Activated CD4-positive, alpha-beta T cell treated with anti-CD3 and anti-CD28 coated beads for 36 hours (primary cell): ENCODE data around the gene GRAP2. TPM values are rescaled to one million over a fixed set of nuclear protein-coding genes. Genes with fewer than 3 reads are reported as not detected.
"Not testable (repeated sequence)": the region's sequence is repeated elsewhere in the genome, so short reads cannot be mapped to it uniquely, and the experiment has no call there.

Source experiments
- ATAC-seq: fragments of 200-7000 bp; cut with Tn5 transposase; one replicate; pipeline ENCODE4 v1.10.0; 2021; ENCODE audit warnings: mild to moderate bottlenecking, moderate library complexity
- CTCF ChIA-PET: fragments of 350-600 bp; sonication (Branson Sonifier 250); formaldehyde crosslinking; loops from one replicate; lab custom pipeline; 2021; ENCODE audit warnings: antibody characterized with exemption; lab: Charles Lee
- POLR2A ChIA-PET: fragments of 350-600 bp; sonication (Branson Sonifier 250); formaldehyde crosslinking; loops from one replicate; lab custom pipeline; 2021; ENCODE audit warnings: antibody characterized with exemption, inconsistent platforms; lab: Charles Lee
- DNase-seq: peaks from one replicate; pipeline ENCODE4 v3.0.0-alpha.2; 2020
- H3K27ac Mint-ChIP-seq: one replicate; pipeline ENCODE4 v1.8.0; 2021; ENCODE audit warnings: mixed read lengths
- H3K27me3 Mint-ChIP-seq: one replicate; pipeline ENCODE4 v1.8.0; 2021; ENCODE audit warnings: mixed read lengths
- H3K36me3 Mint-ChIP-seq: one replicate; pipeline ENCODE4 v1.8.0; 2021; ENCODE audit warnings: low read depth, mixed read lengths
- H3K4me1 Mint-ChIP-seq: one replicate; pipeline ENCODE4 v1.8.0; 2021; ENCODE audit warnings: mixed read lengths
- H3K4me3 Mint-ChIP-seq: one replicate; pipeline ENCODE4 v1.8.0; 2021; ENCODE audit warnings: mild to moderate bottlenecking, moderate library complexity, mixed read lengths
- H3K9me3 Mint-ChIP-seq: one replicate; pipeline ENCODE4 v1.8.0; 2021; ENCODE audit warnings: low read depth, mixed read lengths
- intact Hi-C, 2 experiments: fragments of 100-400 bp; cut with DNase I in 1 of 2; cut with micrococcal nuclease in 1 of 2; formaldehyde crosslinking; loops; one replicate each; pipeline versions ENCODE4 v1.14.2 to v1.15.1; 2022 to 2024; cut with DNase I, micrococcal nuclease
- total RNA-seq, 2 experiments: library from RNA; stranded (reverse); gene quantifications; one replicate each; pipeline ENCODE4 v1.2.3, GENCODE V29; 2021

GRAP2 gene
- 10 to 100 TPM; 40.6 to 45.5 TPM for total RNA-seq

GRCh38 chr22:39900306-39901227, at the start of gene GRAP2:
Gene GRAP2, plus strand, starts transcription at chr22:39901084. Its CDS starts 46,023 bp downstream, at chr22:39947107.
- H3K4me3 Mint-ChIP-seq: peak within 1 kb of the TSS; percentile 86
- ATAC-seq: peak; percentile 89
- intact Hi-C loops: loop anchor here in 1 of 2 experiments (2.0 to 10.0 kb wide), 4 partner anchors 26 to 366 kb away; partner anchors contain the start of genes RPS19BP1 and TMA7B

GRCh38 chr22:39851606-39852315, 49.1 kb upstream of the GRAP2 start:
- Mint-ChIP-seq H3K36me3 (no peaks in the 10 kb centered on the region), H3K9me3 (no peaks in the 10 kb centered on the region), H3K27me3 (no peaks in the 10 kb centered on the region), H3K4me1 (no peaks in the 10 kb centered on the region), H3K4me3 (no peak overlapping the region), H3K27ac (no peak overlapping the region)
- POLR2A ChIA-PET: no interaction called here
- intact Hi-C loops: no loop called here
- DNase-seq (no peak), ATAC-seq (no peak)
- CTCF ChIA-PET: no interaction called here

More at GRCh38 chr22:39900306-39901227, at the start of gene GRAP2:
- POLR2A ChIA-PET: interaction anchor here (0.6 kb wide), 1 partner anchor 100 kb away, joined by 3 read pairs; no protein-coding TSS in a partner anchor
- Mint-ChIP-seq H3K36me3 (peaks cover 8% of the 10 kb centered on the region), H3K4me1 (peaks cover 20% of the 10 kb centered on the region), H3K27me3 (no peaks in the 10 kb centered on the region), H3K9me3 (no peaks in the 10 kb centered on the region), H3K27ac (peak within 1 kb of the TSS; percentile 100)
- peak; percentile 77 for DNase-seq
- CTCF ChIA-PET: interaction anchor here (0.6 to 1.6 kb wide), 2 partner anchors 8 to 93 kb away, joined by 3 to 5 read pairs; no protein-coding TSS in a partner anchor

- Mint-ChIP-seq H3K27ac (no peak overlapping the region), H3K4me3 (no peak overlapping the region), H3K9me3 (no peaks in the 10 kb centered on the region), H3K4me1 (no peaks in the 10 kb centered on the region), H3K27me3 (no peaks in the 10 kb centered on the region), H3K36me3 (no peaks in the 10 kb centered on the region)
- intact Hi-C loops: no loop called here
- ATAC-seq (no peak), DNase-seq (no peak)
- CTCF ChIA-PET: interaction anchor here (1.2 kb wide), 1 partner anchor 19 kb away, joined by 3 read pairs; no protein-coding TSS in a partner anchor
- POLR2A ChIA-PET: no interaction called here
Observed at GRCh38 chr22:39852799-39853198, 48.1 kb upstream of the GRAP2 start.

GRCh38 chr22:39856588-39856987, 44.3 kb upstream of the GRAP2 start:
- peaks cover 22% of the 10 kb centered on the region for H3K4me1 Mint-ChIP-seq
- no peak overlapping the region for H3K4me3 Mint-ChIP-seq
- intact Hi-C loops: no loop called here
- no peaks in the 10 kb centered on the region for H3K27me3 Mint-ChIP-seq
- no peaks in the 10 kb centered on the region for H3K36me3 Mint-ChIP-seq
- CTCF ChIA-PET: interaction anchor here (0.6 to 0.7 kb wide), 2 partner anchors 48 to 333 kb away, joined by 6 read pairs; no protein-coding TSS in a partner anchor
- POLR2A ChIA-PET: interaction anchor here (0.6 kb wide), 1 partner anchor 18 kb away, joined by 3 read pairs; no protein-coding TSS in a partner anchor
- H3K27ac Mint-ChIP-seq: no peak overlapping the region
- DNase-seq (no peak), ATAC-seq (no peak)
- H3K9me3 Mint-ChIP-seq: no peaks in the 10 kb centered on the region

- H3K27me3 Mint-ChIP-seq: no peaks in the 10 kb centered on the region
- H3K9me3 Mint-ChIP-seq: no peaks in the 10 kb centered on the region
- CTCF ChIA-PET: interaction anchor here (0.7 to 1.0 kb wide), 2 partner anchors 12 to 31 kb away, joined by 3 read pairs; no protein-coding TSS in a partner anchor
- peak; percentile 80 for ATAC-seq
- H3K27ac Mint-ChIP-seq: peak overlapping the region; percentile 20
- DNase-seq: no peak
- H3K36me3 Mint-ChIP-seq: no peaks in the 10 kb centered on the region
- H3K4me3 Mint-ChIP-seq: peak overlapping the region; percentile 22
- intact Hi-C loops: no loop called here
- H3K4me1 Mint-ChIP-seq: peaks cover 22% of the 10 kb centered on the region
- POLR2A ChIA-PET: no interaction called here
Observed at GRCh38 chr22:39859903-39860588, 40.8 kb upstream of the GRAP2 start.

GRCh38 chr22:39868741-39869140, 32.1 kb upstream of the GRAP2 start:
- no peak overlapping the region for H3K4me3 Mint-ChIP-seq
- DNase-seq: no peak
- no peaks in the 10 kb centered on the region for H3K36me3 Mint-ChIP-seq
- peaks cover under 1% of the 10 kb centered on the region for H3K9me3 Mint-ChIP-seq
- no peak for ATAC-seq
- no peaks in the 10 kb centered on the region for H3K27me3 Mint-ChIP-seq
- H3K4me1 Mint-ChIP-seq: peaks cover 6% of the 10 kb centered on the region
- intact Hi-C loops: no loop called here
- POLR2A ChIA-PET: no interaction called here
- no peak overlapping the region for H3K27ac Mint-ChIP-seq
- CTCF ChIA-PET: interaction anchor here (0.6 kb wide), 1 partner anchor 68 kb away, joined by 3 read pairs; no protein-coding TSS in a partner anchor

GRCh38 chr22:39869797-39870196, 31.1 kb upstream of the GRAP2 start:
- H3K27me3 Mint-ChIP-seq, H3K36me3 Mint-ChIP-seq, H3K27ac Mint-ChIP-seq, DNase-seq, CTCF ChIA-PET, ATAC-seq, POLR2A ChIA-PET, H3K9me3 Mint-ChIP-seq, H3K4me3 Mint-ChIP-seq, intact Hi-C loops: not testable (repeated sequence)
- H3K4me1 Mint-ChIP-seq: peaks cover 12% of the 10 kb centered on the region

- DNase-seq: no peak
- Mint-ChIP-seq H3K27me3 (no peaks in the 10 kb centered on the region), H3K36me3 (no peaks in the 10 kb centered on the region), H3K9me3 (peaks cover 2% of the 10 kb centered on the region), H3K27ac (no peak overlapping the region), H3K4me1 (peaks cover 12% of the 10 kb centered on the region), H3K4me3 (no peak overlapping the region)
- CTCF ChIA-PET: interaction anchor here (0.6 to 1.7 kb wide), 7 partner anchors 41 to 258 kb away, joined by 3 to 5 read pairs (median 3); no protein-coding TSS in a partner anchor
- no peak for ATAC-seq
- intact Hi-C loops: no loop called here
- POLR2A ChIA-PET: interaction anchor here (0.6 to 1.1 kb wide), 2 partner anchors 61 to 64 kb away, joined by 3 read pairs; no protein-coding TSS in a partner anchor
Observed at GRCh38 chr22:39871008-39871798, 29.7 kb upstream of the GRAP2 start.

- intact Hi-C loops: no loop called here
- peaks cover 12% of the 10 kb centered on the region for H3K4me1 Mint-ChIP-seq
- ATAC-seq (no peak), DNase-seq (no peak)
- H3K27ac Mint-ChIP-seq: no peak overlapping the region
- no peaks in the 10 kb centered on the region for H3K27me3 Mint-ChIP-seq
- no peak overlapping the region for H3K4me3 Mint-ChIP-seq
- peaks cover 2% of the 10 kb centered on the region for H3K9me3 Mint-ChIP-seq
- no peaks in the 10 kb centered on the region for H3K36me3 Mint-ChIP-seq
- POLR2A ChIA-PET: interaction anchor here (0.6 kb wide), 2 partner anchors 23 to 326 kb away, joined by 3 to 5 read pairs; no protein-coding TSS in a partner anchor
- CTCF ChIA-PET: interaction anchor here (0.7 to 1.4 kb wide), 4 partner anchors 12 to 171 kb away, joined by 3 to 4 read pairs (median 3); no protein-coding TSS in a partner anchor
Observed at GRCh38 chr22:39872548-39872947, 28.3 kb upstream of the GRAP2 start.

- CTCF ChIA-PET: interaction anchor here (0.6 to 1.8 kb wide), 3 partner anchors 31 to 151 kb away, joined by 3 to 8 read pairs (median 6); no protein-coding TSS in a partner anchor
- no peaks in the 10 kb centered on the region for H3K36me3 Mint-ChIP-seq
- H3K4me3 Mint-ChIP-seq: no peak overlapping the region
- POLR2A ChIA-PET: no interaction called here
- H3K27me3 Mint-ChIP-seq: no peaks in the 10 kb centered on the region
- peaks cover 2% of the 10 kb centered on the region for H3K9me3 Mint-ChIP-seq
- intact Hi-C loops: no loop called here
- no peak overlapping the region for H3K27ac Mint-ChIP-seq
- ATAC-seq (peak; percentile 76), DNase-seq (peak; percentile 11)
- peaks cover 17% of the 10 kb centered on the region for H3K4me1 Mint-ChIP-seq
Observed at GRCh38 chr22:39873965-39874364, 26.9 kb upstream of the GRAP2 start.
